Astrocyte of the spinal cord (primary cell): ENCODE measurements around the gene CFAP100.

Experiments
- DNase-seq: peaks from one replicate; pipeline ENCODE4 v3.0.0; 2011; ENCODE audit warnings: low read depth, low spot score
- H3K4me3 ChIP-seq: 2 replicates; pipeline ENCODE4 v1.5.1; 2011; ENCODE audit warnings: low read depth, mild to moderate bottlenecking, low read length, moderate library complexity
- CTCF ChIP-seq: IDR thresholded peaks from 2 replicates; pipeline ENCODE4 v1.5.1; 2012; ENCODE audit warnings: low read depth, mild to moderate bottlenecking, low read length, inconsistent platforms
- in situ Hi-C: cut with HindIII; loops from 2 replicates; pipeline ENCODE4 v1.10.0; 2017; ENCODE audit warnings: low sequenced_read_pairs

Gene CFAP100

GRCh38 chr3:126361211-126361610 lies 33.5 kb upstream of the CFAP100 start:
- TF ChIP-seq CTCF, result no peak
- in situ Hi-C loops, result no loop called here
- no peak overlapping the region for H3K4me3 ChIP-seq
- DNase-seq, result no peak

GRCh38 chr3:126364130-126364695 lies 30.5 kb upstream of the CFAP100 start:
- no peak overlapping the region for H3K4me3 ChIP-seq
- TF ChIP-seq CTCF, result no peak
- in situ Hi-C loops, result no loop called here
- no peak for DNase-seq

- DNase-seq, result no peak
- H3K4me3 ChIP-seq, result no peak overlapping the region
- no peak for TF ChIP-seq CTCF
- in situ Hi-C loops, result no loop called here
Measured at GRCh38 chr3:126364731-126365301, 29.9 kb upstream of the CFAP100 start.

GRCh38 chr3:126365351-126366277 lies 29.1 kb upstream of the CFAP100 start:
- H3K4me3 ChIP-seq, result no peak overlapping the region
- TF ChIP-seq CTCF, result no peak
- no peak for DNase-seq
- in situ Hi-C loops, result no loop called here

GRCh38 chr3:126367316-126367805 lies 27.3 kb upstream of the CFAP100 start:
- no peak for TF ChIP-seq CTCF
- H3K4me3 ChIP-seq, result no peak overlapping the region
- in situ Hi-C loops, result no loop called here
- DNase-seq, result no peak

GRCh38 chr3:126369490-126369889 lies 25.2 kb upstream of the CFAP100 start:
- TF ChIP-seq CTCF, result no peak
- in situ Hi-C loops, result no loop called here
- no peak for DNase-seq
- no peak overlapping the region for H3K4me3 ChIP-seq
